HG03097 (cell line): ENCODE data around the gene OR1E2.
"Not testable (repeated sequence)": the region's sequence is repeated elsewhere in the genome, so short reads cannot be mapped to it uniquely, and the experiment has no call there.

Experiments
- ATAC-seq: cut with Tn5 transposase; IDR thresholded peaks from one replicate; pipeline ENCODE4 v1.9.1; 2021; ENCODE audit not compliant: unreplicated experiment, low FRiP score

The OR1E2 gene, protein sequence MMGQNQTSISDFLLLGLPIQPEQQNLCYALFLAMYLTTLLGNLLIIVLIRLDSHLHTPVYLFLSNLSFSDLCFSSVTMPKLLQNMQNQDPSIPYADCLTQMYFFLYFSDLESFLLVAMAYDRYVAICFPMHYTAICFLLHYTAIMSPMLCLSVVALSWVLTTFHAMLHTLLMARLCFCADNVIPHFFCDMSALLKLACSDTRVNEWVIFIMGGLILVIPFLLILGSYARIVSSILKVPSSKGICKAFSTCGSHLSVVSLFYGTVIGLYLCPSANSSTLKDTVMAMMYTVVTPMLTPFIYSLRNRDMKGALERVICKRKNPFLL

GRCh38 chr17:3433741-3434140, at the start of gene OR1E2:
OR1E2 (minus strand) TSS chr17:3433841; CDS start chr17:3433841, 0 bp downstream.
- ATAC-seq, result no peak

GRCh38 chr17:3482852-3483251, 49.2 kb upstream of the OR1E2 start:
- no peak for ATAC-seq

- ATAC-seq, result no peak
Measured at GRCh38 chr17:3479988-3480387, 46.3 kb upstream of the OR1E2 start.

- no peak for ATAC-seq
Measured at GRCh38 chr17:3475812-3476610, 42.4 kb upstream of the OR1E2 start, which contains the start of gene ASPA. ASPA (plus strand) TSS chr17:3475997; CDS start chr17:3476160, 163 bp downstream.

DNA sequence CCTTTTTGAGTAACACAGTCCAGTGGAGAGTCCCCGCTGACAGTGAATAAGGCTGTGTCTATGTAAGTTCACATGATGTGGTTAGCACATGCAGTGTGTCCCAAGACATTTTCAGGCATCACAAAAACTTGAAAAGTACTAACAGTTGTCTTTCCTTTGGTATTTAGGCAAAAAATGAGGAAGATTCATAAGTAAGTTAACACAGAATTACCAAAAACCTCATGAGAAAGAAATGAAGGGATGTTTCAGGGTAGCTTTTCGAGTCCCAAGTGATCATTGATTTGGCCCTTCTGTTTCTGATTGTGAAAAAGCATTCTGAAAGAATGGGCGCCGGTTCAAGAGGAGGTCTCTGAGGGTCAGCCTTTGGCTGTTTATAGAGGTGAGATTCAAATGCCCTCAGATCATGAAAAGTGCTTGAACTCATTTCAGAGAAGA, 41.6 kb upstream of the OR1E2 start:
- ATAC-seq, result no peak

- no peak for ATAC-seq
Measured at GRCh38 chr17:3474212-3474611, 40.6 kb upstream of the OR1E2 start.

DNA sequence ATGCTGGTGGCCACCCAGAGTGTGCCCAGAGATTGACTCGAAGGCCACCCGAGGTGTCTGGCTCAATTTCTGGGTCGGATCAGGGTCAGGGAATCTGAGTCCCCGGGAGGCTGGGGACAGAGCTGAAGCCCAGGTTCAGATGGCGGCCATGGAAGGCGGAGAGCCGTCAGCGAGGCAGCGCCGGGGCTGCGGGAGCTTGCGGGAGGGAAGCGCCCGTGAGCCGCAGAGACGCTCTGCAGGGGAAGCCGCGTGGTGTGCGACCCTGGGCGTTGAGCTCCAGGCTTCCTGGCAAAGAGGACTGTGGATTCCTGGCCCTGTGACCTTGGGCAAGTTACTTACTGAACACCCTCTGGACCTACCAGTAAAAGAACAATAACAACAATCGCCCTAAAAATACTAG, 38.5 kb upstream of the OR1E2 start:
- no peak for ATAC-seq

DNA sequence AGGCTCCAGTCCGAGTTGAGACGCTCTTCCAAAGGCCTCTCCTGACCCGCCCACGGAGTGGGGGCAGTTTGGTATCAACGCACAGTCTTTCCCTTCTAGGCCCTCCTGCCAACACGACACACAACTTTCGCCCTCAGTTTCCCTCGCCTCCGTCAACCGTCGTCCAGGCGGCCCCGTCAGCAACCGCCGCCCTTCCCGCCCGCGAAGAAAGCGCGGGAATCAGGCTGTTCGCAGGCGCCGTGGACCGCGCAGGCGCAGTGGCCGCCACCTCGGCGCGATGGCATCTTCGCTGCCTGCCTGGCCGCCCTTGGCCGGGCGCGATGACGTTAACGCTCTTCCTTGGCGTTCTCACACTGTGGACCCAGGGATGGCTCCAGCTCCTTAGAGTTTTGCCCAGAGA, 38.0 kb upstream of the OR1E2 start, which contains the start of gene SPATA22:
Gene SPATA22, minus strand, starts transcription at position 221 of the 400 bp plus-strand sequence. CDS start 2,494 bp downstream, outside the sequence.
- no peak for ATAC-seq

GRCh38 chr17:3469529-3469928, 35.9 kb upstream of the OR1E2 start:
- ATAC-seq, result no peak

GRCh38 chr17:3466355-3466754, 32.7 kb upstream of the OR1E2 start:
- not testable (repeated sequence) for ATAC-seq

DNA sequence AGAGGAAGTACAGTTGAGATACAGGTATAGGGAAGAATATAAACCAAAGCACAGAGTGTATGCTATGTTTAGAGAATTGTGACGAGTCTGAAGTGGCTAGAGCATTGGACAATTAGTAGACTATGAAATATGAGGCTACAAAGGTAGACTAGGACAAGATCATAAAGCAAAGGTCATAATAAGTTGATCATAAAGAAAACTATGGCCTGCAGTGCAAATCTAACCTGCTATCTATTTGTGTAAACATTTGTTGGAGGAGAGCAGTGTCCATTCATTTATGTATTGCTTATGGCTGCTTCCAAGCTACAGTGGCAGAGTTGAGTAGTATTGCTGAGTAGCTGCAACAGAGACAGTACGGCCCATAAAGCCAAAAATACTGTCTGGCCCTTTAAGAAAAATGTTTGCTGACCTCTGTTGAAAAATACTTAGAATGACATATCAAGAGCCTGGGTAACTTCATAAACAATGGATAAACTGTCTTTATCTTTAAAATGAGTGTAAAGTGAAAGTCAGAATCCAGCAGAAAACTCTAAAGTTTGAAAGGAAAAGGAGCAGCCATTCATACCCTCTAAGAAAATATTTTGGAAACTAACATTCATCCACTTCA, 14.5 kb upstream of the OR1E2 start:
- ATAC-seq, result no peak

GRCh38 chr17:3447625-3448024, 14.0 kb upstream of the OR1E2 start:
- ATAC-seq, result no peak

GRCh38 chr17:3440451-3440850, 6.8 kb upstream of the OR1E2 start:
- no peak for ATAC-seq

DNA sequence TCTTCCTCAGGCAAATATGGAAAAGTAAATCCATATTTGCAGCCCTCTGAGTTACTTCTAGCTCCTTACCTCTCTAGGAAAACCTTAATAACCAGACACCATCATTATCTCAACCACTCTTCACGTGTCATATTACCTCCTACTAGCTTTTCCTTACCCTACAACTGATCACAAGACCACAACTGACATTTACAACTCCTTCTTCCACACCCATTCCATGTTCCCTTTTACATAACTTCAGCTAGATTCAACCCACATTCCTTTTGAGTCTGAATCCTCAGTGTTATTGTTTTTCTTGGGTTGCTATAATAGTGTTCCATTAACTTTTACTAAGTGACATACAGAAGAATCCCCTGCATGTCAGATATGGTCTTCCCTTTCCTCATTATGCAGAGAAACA, 4.7 kb upstream of the OR1E2 start:
- no peak for ATAC-seq

DNA sequence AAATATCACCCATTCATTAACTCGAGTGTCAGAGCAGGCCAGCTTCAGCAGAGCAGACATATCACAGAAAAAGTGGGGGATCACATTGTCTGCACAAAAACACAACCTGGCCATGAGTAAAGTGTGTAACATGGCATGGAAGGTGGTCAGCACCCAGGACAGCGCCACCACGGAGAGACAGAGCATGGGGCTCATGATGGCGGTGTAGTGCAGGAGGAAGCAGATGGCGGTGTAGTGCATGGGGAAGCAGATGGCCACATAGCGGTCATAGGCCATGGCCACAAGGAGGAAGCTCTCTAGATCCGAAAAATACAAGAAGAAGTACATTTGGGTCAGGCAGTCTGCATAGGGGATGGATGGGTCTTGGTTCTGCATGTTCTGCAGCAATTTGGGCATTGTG, 426 bp downstream of the OR1E2 start:
- not testable (repeated sequence) for ATAC-seq

DNA sequence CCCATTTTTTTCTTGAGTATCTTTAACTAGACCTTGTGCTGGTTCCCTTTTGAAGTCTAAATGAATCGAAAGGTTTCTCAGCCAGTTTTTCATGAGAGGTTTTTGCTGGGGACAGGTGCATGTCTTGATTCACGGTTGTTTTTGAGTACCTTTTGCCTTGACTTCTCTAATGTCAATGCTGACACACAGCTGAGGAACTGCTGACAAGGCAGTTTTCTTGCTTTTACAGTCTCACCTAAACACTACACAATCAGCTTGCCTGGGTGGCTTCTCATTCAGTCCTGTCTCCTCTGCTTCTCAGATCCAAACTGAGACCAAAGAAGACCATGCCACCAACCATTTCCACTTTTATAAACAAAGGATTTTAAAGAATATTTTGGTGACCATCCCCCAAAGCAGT, 15.4 kb downstream of the OR1E2 start:
- ATAC-seq, result no peak

- ATAC-seq, result no peak
Measured at GRCh38 chr17:3415610-3416009, 18.0 kb downstream of the OR1E2 start.

- not testable (repeated sequence) for ATAC-seq
Measured at GRCh38 chr17:3412216-3412615, 21.4 kb downstream of the OR1E2 start.

GRCh38 chr17:3411070-3411469, 22.6 kb downstream of the OR1E2 start, which contains the start of gene OR3A3:
OR3A3 (plus strand) TSS chr17:3411370.
- no peak for ATAC-seq

- not testable (repeated sequence) for ATAC-seq
Measured at GRCh38 chr17:3403856-3404255, 29.8 kb downstream of the OR1E2 start.

GRCh38 chr17:3401786-3402185, 31.9 kb downstream of the OR1E2 start:
- no peak for ATAC-seq
